ENCODE results near the gene PKHD1.

- no peak for TF ChIP-seq POLR2A (IDR thresholded peaks at IDR 0.05; ENCODE audit: low read length)
- no peak for TF ChIP-seq GATA1 (IDR thresholded peaks at IDR 0.05; ENCODE audit: low read depth, low read length)
Observed at GRCh38 chr6:51824940-51825339, 262.5 kb downstream of the PKHD1 start.
